Prostate gland (tissue), 2 donors: ENCODE results near the gene COL4A6. TPM values are rescaled to one million over a fixed set of nuclear protein-coding genes. Genes with fewer than 3 reads are reported as not detected.

Source experiments
- DNase-seq: peaks from one replicate; pipeline ENCODE4 v3.0.0-alpha.2; 2019; ENCODE audit warnings: low spot score
- H3K27ac ChIP-seq, 2 donors: fragments of 200-600 bp; sonication (generic); 2 replicates each; pipeline ENCODE4 v1.5.1; 2017 to 2019
- H3K27me3 ChIP-seq: fragments of 200-600 bp; sonication (generic); replicated peaks from 2 replicates; pipeline ENCODE4 v1.5.1; 2019; ENCODE audit not compliant: insufficient read depth
- H3K36me3 ChIP-seq, 2 donors: fragments of 200-600 bp; sonication (generic); 1 replicate in 1 of 2; 2 replicates in 1 of 2; pipeline versions ENCODE4 v1.5.1 to v1.8.1; 2017 to 2019
- H3K4me1 ChIP-seq: fragments of 200-600 bp; sonication (generic); replicated peaks from 2 replicates; pipeline ENCODE4 v1.5.1; 2019
- H3K4me3 ChIP-seq, 2 donors: fragments of 200-600 bp; sonication (generic); 2 replicates each; pipeline ENCODE4 v1.5.1; 2017 to 2019
- H3K9me3 ChIP-seq: fragments of 200-600 bp; sonication (generic); 2 replicates; pipeline ENCODE4 v1.5.1; 2017
- CTCF ChIP-seq, 4 experiments: fragments of 200-600 bp in 2 of 4; fragments of 450-650 bp in 2 of 4; sonication (generic) in 2 of 4; IDR thresholded peaks; 1 replicate in 3 of 4; 2 replicates in 1 of 4; pipeline ENCODE4 v1.5.1; 2016 to 2019; ENCODE audit warnings: antibody characterized with exemption in 4 of 4, mild to moderate bottlenecking in 2 of 4, moderate library complexity in 2 of 4
- POLR2A ChIP-seq: fragments of 450-650 bp; IDR thresholded peaks from one replicate; pipeline ENCODE4 v1.6.1; 2016; ENCODE audit warnings: antibody characterized with exemption, mild to moderate bottlenecking
- POLR2AphosphoS5 ChIP-seq: sonication (generic); formaldehyde crosslinking; IDR thresholded peaks from one replicate; pipeline ENCODE4 v1.6.1; 2017; ENCODE audit warnings: antibody characterized with exemption
- WGBS: methylation state at CpG from one replicate; pipeline ENCODE4 v1.1.5; 2018; 5-methylcytosine and 5-hydroxymethylcytosine counted together
- intact Hi-C: fragments of 100-400 bp; cut with DNase I; formaldehyde crosslinking; loops from one replicate; pipeline ENCODE4 v1.14.2; 2022
- total RNA-seq, 2 donors: library from RNA; depleted of rRNA; stranded (reverse); fragments of >200 nt; gene quantifications; one replicate each; pipeline ENCODE4 v1.1.0, GENCODE V29; 2016

Gene COL4A6
- total RNA-seq, 2 donors from 2014 or later: 13.5 to 16.7 TPM

- intact Hi-C loops: no loop called here
- DNase-seq: no peak
- H3K9me3 ChIP-seq: no peaks in the 10 kb centered on the region
- TF ChIP-seq POLR2A (no peak), CTCF (IDR thresholded peaks at IDR 0.05) (no peak), POLR2AphosphoS5 (no peak)
- no peaks in the 10 kb centered on the region for H3K4me1 ChIP-seq
- H3K27ac ChIP-seq: no peak overlapping the region
- H3K27me3 ChIP-seq: no peaks in the 10 kb centered on the region
- no peaks in the 10 kb centered on the region for H3K36me3 ChIP-seq
- 74% methylated on average over 3 of the region's 3 CpGs for WGBS
- no peak overlapping the region for H3K4me3 ChIP-seq
Observed at GRCh38 chrX:108464604-108465003, 26.4 kb upstream of the COL4A6 start.

GRCh38 chrX:108456971-108457477, 18.8 kb upstream of the COL4A6 start:
- no peaks in the 10 kb centered on the region for H3K4me1 ChIP-seq
- no peaks in the 10 kb centered on the region for H3K9me3 ChIP-seq
- no peak for TF ChIP-seq POLR2A
- TF ChIP-seq CTCF (IDR thresholded peaks at IDR 0.05): no peak
- TF ChIP-seq POLR2AphosphoS5: no peak
- H3K36me3 ChIP-seq: no peaks in the 10 kb centered on the region
- intact Hi-C loops: no loop called here
- no peak overlapping the region for H3K27ac ChIP-seq
- DNase-seq: no peak
- H3K27me3 ChIP-seq: no peaks in the 10 kb centered on the region
- H3K4me3 ChIP-seq: no peak overlapping the region
- WGBS: 72% methylated on average over 4 of the region's 4 CpGs

GRCh38 chrX:108453841-108454240, 15.6 kb upstream of the COL4A6 start:
- no peak for DNase-seq
- Histone ChIP-seq H3K4me1 (no peaks in the 10 kb centered on the region), H3K9me3 (no peaks in the 10 kb centered on the region), H3K27ac (no peak overlapping the region), H3K27me3 (no peaks in the 10 kb centered on the region), H3K36me3 (no peaks in the 10 kb centered on the region), H3K4me3 (no peak overlapping the region)
- TF ChIP-seq POLR2AphosphoS5: no peak
- intact Hi-C loops: no loop called here
- WGBS: 90% methylated on average over 3 of the region's 3 CpGs

- no peak overlapping the region for H3K4me3 ChIP-seq
- no peak for DNase-seq
- 75% methylated on average over 2 of the region's 2 CpGs for WGBS
- H3K4me1 ChIP-seq: no peaks in the 10 kb centered on the region
- no peaks in the 10 kb centered on the region for H3K36me3 ChIP-seq
- no peaks in the 10 kb centered on the region for H3K27me3 ChIP-seq
- TF ChIP-seq POLR2A (no peak), CTCF (IDR thresholded peaks at IDR 0.05) (no peak), POLR2AphosphoS5 (no peak)
- intact Hi-C loops: loop anchor here (10.0 kb wide), 1 partner anchor 143 kb away; no protein-coding TSS in a partner anchor
- no peaks in the 10 kb centered on the region for H3K9me3 ChIP-seq
- H3K27ac ChIP-seq: no peak overlapping the region
Observed at GRCh38 chrX:108447303-108447702, 9.1 kb upstream of the COL4A6 start.

GRCh38 chrX:108442901-108443464, 4.8 kb upstream of the COL4A6 start:
- Histone ChIP-seq H3K4me3 (no peak overlapping the region), H3K9me3 (no peaks in the 10 kb centered on the region), H3K27me3 (no peaks in the 10 kb centered on the region), H3K36me3 (no peaks in the 10 kb centered on the region), H3K4me1 (no peaks in the 10 kb centered on the region), H3K27ac (no peak overlapping the region)
- 19% methylated on average over 2 of the region's 2 CpGs for WGBS
- DNase-seq: no peak
- intact Hi-C loops: loop anchor here (5.0 to 10.0 kb wide), 2 partner anchors 138 to 221 kb away; no protein-coding TSS in a partner anchor
- no peak for TF ChIP-seq POLR2AphosphoS5
- TF ChIP-seq POLR2A: no peak
- no peak for TF ChIP-seq CTCF (IDR thresholded peaks at IDR 0.05)
